ENCODE data around the gene RPUSD2. TPM values are rescaled to one million over a fixed set of nuclear protein-coding genes. Genes with fewer than 3 reads are reported as not detected.

The RPUSD2 gene
- total RNA-seq, 1 experiment from 2014 or later: 14.0 TPM

GRCh38 chr15:40563426-40563825, 5.7 kb upstream of the RPUSD2 start:
- H4K20me1 ChIP-seq (ENCODE audit: insufficient read depth): no peaks in the 10 kb centered on the region
- DNase-seq: no peak
- peak overlapping the region; percentile 79; the same call in 1 of the 2 replicates for H3K4me2 ChIP-seq
- ChIA-PET POLR2A (ENCODE audit: unreplicated experiment) (no interaction called here), CTCF (no interaction called here)
- no peak overlapping the region; the same call in 1 of the 2 replicates for H3K4me3 ChIP-seq
- H2AFZ ChIP-seq: no peak overlapping the region
- H3K27ac ChIP-seq: no peak overlapping the region
- no TSS peak for BruUV-seq (replicated peaks)
- H3F3A ChIP-seq (ENCODE audit: insufficient read depth, low read depth): no peaks in the 10 kb centered on the region
- no peaks in the 10 kb centered on the region for H3K9me3 ChIP-seq (ENCODE audit: insufficient read depth, low read depth)
- H3K4me1 ChIP-seq (replicated peaks; ENCODE audit: insufficient read depth): peaks cover 7% of the 10 kb centered on the region
- no peaks in the 10 kb centered on the region for H3K27me3 ChIP-seq (ENCODE audit: insufficient read depth, low read depth)
- TF ChIP-seq EZH2 (IDR thresholded peaks at IDR 0.05; ENCODE audit: low read depth) (no peak), CTCF (conservative IDR thresholded peaks at IDR 0.05) (no peak)
- intact Hi-C loops (cut with micrococcal nuclease; ENCODE audit: unreplicated experiment): no loop called here
- H3K36me3 ChIP-seq (ENCODE audit: low read depth): no peaks in the 10 kb centered on the region; the same call in 1 of the 2 replicates
- no peaks in the 10 kb centered on the region for H3K9me2 ChIP-seq (ENCODE audit: insufficient read depth)
- H3K79me2 ChIP-seq (ENCODE audit: low read depth): peaks cover 13% of the 10 kb centered on the region

GRCh38 chr15:40564591-40565332, 4.3 kb upstream of the RPUSD2 start, which contains the start of gene CCDC32:
Gene CCDC32 (minus strand): TSS chr15:40565042. CDS start chr15:40563015, 2,027 bp downstream.
- Histone ChIP-seq H3K4me3 (peak within 1 kb of the TSS; percentile 89), H3K27ac (peak within 1 kb of the TSS; percentile 51), H3K4me1 (replicated peaks; ENCODE audit: insufficient read depth) (peaks cover 10% of the 10 kb centered on the region), H3K36me3 (ENCODE audit: low read depth) (no peaks in the 10 kb centered on the region; the same call in 1 of the 2 replicates), H3F3A (ENCODE audit: insufficient read depth, low read depth) (no peaks in the 10 kb centered on the region), H3K27me3 (ENCODE audit: insufficient read depth, low read depth) (no peaks in the 10 kb centered on the region), H4K20me1 (ENCODE audit: insufficient read depth) (no peaks in the 10 kb centered on the region), H3K4me2 (peak within 1 kb of the TSS; percentile 79), H3K9me3 (ENCODE audit: insufficient read depth, low read depth) (no peaks in the 10 kb centered on the region), H2AFZ (peak within 1 kb of the TSS; percentile 98), H3K79me2 (ENCODE audit: low read depth) (peaks cover 19% of the 10 kb centered on the region), H3K9me2 (ENCODE audit: insufficient read depth) (no peaks in the 10 kb centered on the region)
- DNase-seq: peak; percentile 94 to 96
- intact Hi-C loops (cut with micrococcal nuclease; ENCODE audit: unreplicated experiment): loop anchor here (2.0 kb wide), 1 partner anchor 94 kb away; the partner anchor contains the start of gene CHST14
- ChIA-PET POLR2A (ENCODE audit: unreplicated experiment) (interaction anchor here (0.5 to 0.7 kb wide), 8 partner anchors 12 to 1217 kb away, joined by 3 to 27 read pairs (median 6); no protein-coding TSS in a partner anchor), CTCF (interaction anchor here (0.6 to 0.8 kb wide), 2 partner anchors 25 to 45 kb away, joined by 3 to 13 read pairs; no protein-coding TSS in a partner anchor)
- TSS peak; percentile 65 for BruUV-seq (replicated peaks)
- TF ChIP-seq CTCF (conservative IDR thresholded peaks at IDR 0.05) (no peak), EZH2 (IDR thresholded peaks at IDR 0.05; ENCODE audit: low read depth) (no peak)

- intact Hi-C loops (cut with micrococcal nuclease; ENCODE audit: unreplicated experiment): loop anchor here (2.0 kb wide), 1 partner anchor 95 kb away; the partner anchor contains the start of gene CHST14
- H3K4me2 ChIP-seq: peak overlapping the region; percentile 79
- no peak overlapping the region for H3K27ac ChIP-seq
- no peaks in the 10 kb centered on the region for H3K9me2 ChIP-seq (ENCODE audit: insufficient read depth)
- no peaks in the 10 kb centered on the region for H3F3A ChIP-seq (ENCODE audit: insufficient read depth, low read depth)
- peak in 1 of 2 experiments; percentile 46 for DNase-seq
- ChIA-PET POLR2A (ENCODE audit: unreplicated experiment) (interaction anchor here (0.6 to 0.7 kb wide), 3 partner anchors 15 to 135 kb away, joined by 4 to 27 read pairs (median 6); no protein-coding TSS in a partner anchor), CTCF (interaction anchor here (0.8 kb wide), 1 partner anchor 46 kb away, joined by 3 read pairs; no protein-coding TSS in a partner anchor)
- H4K20me1 ChIP-seq (ENCODE audit: insufficient read depth): no peaks in the 10 kb centered on the region
- H3K4me1 ChIP-seq (replicated peaks; ENCODE audit: insufficient read depth): peaks cover 15% of the 10 kb centered on the region
- peak overlapping the region; percentile 89; the same call in 1 of the 2 replicates for H3K4me3 ChIP-seq
- no TSS peak for BruUV-seq (replicated peaks)
- no peaks in the 10 kb centered on the region; the same call in 1 of the 2 replicates for H3K36me3 ChIP-seq (ENCODE audit: low read depth)
- H2AFZ ChIP-seq: peak overlapping the region; percentile 81
- no peak for TF ChIP-seq EZH2 (IDR thresholded peaks at IDR 0.05; ENCODE audit: low read depth)
- no peak for TF ChIP-seq CTCF (conservative IDR thresholded peaks at IDR 0.05)
- no peaks in the 10 kb centered on the region for H3K27me3 ChIP-seq (ENCODE audit: insufficient read depth, low read depth)
- H3K79me2 ChIP-seq (ENCODE audit: low read depth): peaks cover 27% of the 10 kb centered on the region
- H3K9me3 ChIP-seq (ENCODE audit: insufficient read depth, low read depth): no peaks in the 10 kb centered on the region
Measured at GRCh38 chr15:40565333-40566238, 3.5 kb upstream of the RPUSD2 start.

Data from PC-9 (cell line).